NCI-H460 (cell line): ENCODE results near the gene NRCAM. TPM values are rescaled to one million over a fixed set of nuclear protein-coding genes. Genes with fewer than 3 reads are reported as not detected.
A peak's percentile ranks its signal among the peaks of the same experiment; 100 is the strongest.
"Not testable (repeated sequence)": the region's sequence is repeated elsewhere in the genome, so short reads cannot be mapped to it uniquely, and the experiment has no call there.

Experiments
- DNase-seq: peaks from one replicate; pipeline ENCODE4 v3.0.0-alpha.2; 2016; ENCODE audit warnings: low read depth; ENCODE audit errors: extremely low read depth
- total RNA-seq: library from RNA; depleted of rRNA; stranded (reverse); fragments of >200 nt; shearing (Covaris generic); gene quantifications from 2 replicates; pipeline ENCODE4 v1.2.3, GENCODE V29; 2014

The NRCAM gene
- total RNA-seq, 1 experiment from 2014 or later = 158 TPM

- no peak for DNase-seq
Observed at GRCh38 chr7:108360058-108360800, 96.0 kb downstream of the NRCAM start.

GRCh38 chr7:108358553-108358952 is 97.7 kb downstream of the NRCAM start:
- peak; percentile 48 for DNase-seq

GRCh38 chr7:108351729-108352131 is 104.5 kb downstream of the NRCAM start:
- DNase-seq = peak; percentile 28

GRCh38 chr7:108348913-108349312 is 107.3 kb downstream of the NRCAM start:
- peak; percentile 46 for DNase-seq

- DNase-seq = no peak
Observed at GRCh38 chr7:108347616-108348015, 108.6 kb downstream of the NRCAM start.

- DNase-seq = no peak
Observed at GRCh38 chr7:108345710-108346336, 110.4 kb downstream of the NRCAM start.

- no peak for DNase-seq
Observed at GRCh38 chr7:108340856-108341411, 115.3 kb downstream of the NRCAM start.

- not testable (repeated sequence) for DNase-seq
Observed at GRCh38 chr7:108340406-108340805, 115.8 kb downstream of the NRCAM start.

GRCh38 chr7:108335269-108335918 is 120.8 kb downstream of the NRCAM start:
- no peak for DNase-seq

- no peak for DNase-seq
Observed at GRCh38 chr7:108332937-108333336, 123.3 kb downstream of the NRCAM start.

- no peak for DNase-seq
Observed at GRCh38 chr7:108331971-108332370, 124.3 kb downstream of the NRCAM start.

GRCh38 chr7:108330227-108330626 is 126.0 kb downstream of the NRCAM start:
- no peak for DNase-seq

GRCh38 chr7:108329514-108329913 is 126.7 kb downstream of the NRCAM start:
- DNase-seq = no peak

GRCh38 chr7:108328174-108328651 is 128.0 kb downstream of the NRCAM start:
- no peak for DNase-seq

GRCh38 chr7:108327353-108327752 is 128.9 kb downstream of the NRCAM start:
- DNase-seq = no peak

GRCh38 chr7:108326938-108327337 is 129.3 kb downstream of the NRCAM start:
- DNase-seq = no peak

GRCh38 chr7:108324053-108325038 is 131.9 kb downstream of the NRCAM start:
- no peak for DNase-seq

GRCh38 chr7:108322925-108323832 is 133.1 kb downstream of the NRCAM start:
- no peak for DNase-seq

GRCh38 chr7:108322046-108322445 is 134.2 kb downstream of the NRCAM start:
- DNase-seq = no peak
